GM12891 (cell line): ENCODE measurements around the gene GFOD1.

Experiments
- PAX5 ChIP-seq: IDR thresholded peaks from 2 replicates; pipeline ENCODE4 v1.6.1; 2011; ENCODE audit warnings: low read length, moderate library complexity, mild to moderate bottlenecking; ENCODE audit not compliant: insufficient read depth, severe bottlenecking
- POLR2A ChIP-seq: IDR thresholded peaks from 2 replicates; pipeline ENCODE4 v1.6.1; 2011; ENCODE audit warnings: low read depth, low read length, control low read depth
- POLR2AphosphoS5 ChIP-seq: IDR thresholded peaks from 2 replicates; pipeline ENCODE4 v1.6.1; 2011; ENCODE audit warnings: low read depth, low read length, control low read depth
- POU2F2 ChIP-seq: IDR thresholded peaks from 2 replicates; pipeline ENCODE4 v1.6.1; 2011; ENCODE audit warnings: low read depth, mild to moderate bottlenecking, control low read depth, low read length, moderate library complexity
- SPI1 ChIP-seq: IDR thresholded peaks from 2 replicates; pipeline ENCODE4 v1.6.1; 2011; ENCODE audit warnings: low read depth, low read length, control low read depth
- TAF1 ChIP-seq: IDR thresholded peaks from 2 replicates; pipeline ENCODE4 v1.6.1; 2011; ENCODE audit warnings: low read depth, low read length, control low read depth

GRCh38 chr6:13362412-13362811 lies 125.0 kb downstream of the GFOD1 start:
- TF ChIP-seq POLR2A (no peak), SPI1 (no peak), POLR2AphosphoS5 (no peak), PAX5 (no peak), TAF1 (no peak), POU2F2 (no peak)
